HEK293T (cell line): ENCODE measurements around the gene DNASE2.

Experiments
- CTCF ChIA-PET: fragments of 350-600 bp; formaldehyde crosslinking; extraction: SDS; loops from one replicate; lab custom pipeline; 2021; ENCODE audit warnings: antibody characterized with exemption, inconsistent platforms; lab: Yijun Ruan, JAX
- POLR2A ChIA-PET: fragments of 350-600 bp; formaldehyde crosslinking; extraction: SDS; loops from one replicate; lab custom pipeline; 2020; ENCODE audit warnings: antibody characterized with exemption, inconsistent platforms; lab: Yijun Ruan, JAX
- DNase-seq: peaks from one replicate; pipeline ENCODE4 v3.0.0; 2012; ENCODE audit warnings: mixed read lengths; ENCODE audit errors: extremely low spot score
- ARNT ChIP-seq: fragments of 450-650 bp; IDR thresholded peaks from 2 replicates; pipeline ENCODE4 v1.6.1; 2017; ENCODE audit warnings: mild to moderate bottlenecking
- BHLHE40 ChIP-seq: fragments of 450-650 bp; IDR thresholded peaks from 2 replicates; pipeline ENCODE4 v1.6.1; 2016; ENCODE audit warnings: mild to moderate bottlenecking, moderate library complexity, borderline replicate concordance
- CTBP1 ChIP-seq: fragments of 450-650 bp; IDR thresholded peaks from 2 replicates; pipeline ENCODE4 v1.6.1; 2016; ENCODE audit warnings: borderline replicate concordance
- ELF4 ChIP-seq: fragments of 450-650 bp; IDR thresholded peaks from 2 replicates; pipeline ENCODE4 v1.6.1; 2017; ENCODE audit warnings: antibody characterized with exemption
- FOXA1 ChIP-seq: fragments of 450-650 bp; IDR thresholded peaks from 2 replicates; pipeline ENCODE4 v1.6.1; 2016; ENCODE audit warnings: mild to moderate bottlenecking
- FOXK2 ChIP-seq: fragments of 450-650 bp; IDR thresholded peaks from 2 replicates; pipeline ENCODE4 v1.6.1; 2016; ENCODE audit warnings: mild to moderate bottlenecking
- FOXM1 ChIP-seq: fragments of 450-650 bp; IDR thresholded peaks from 2 replicates; pipeline ENCODE4 v1.6.1; 2017; ENCODE audit warnings: mild to moderate bottlenecking, borderline replicate concordance
- HDGF ChIP-seq: fragments of 450-650 bp; IDR thresholded peaks from 2 replicates; pipeline ENCODE4 v1.6.1; 2017; ENCODE audit warnings: antibody characterized with exemption, borderline replicate concordance
- LEF1 ChIP-seq: fragments of 450-650 bp; IDR thresholded peaks from 2 replicates; pipeline ENCODE4 v1.6.1; 2017; ENCODE audit warnings: mild to moderate bottlenecking, borderline replicate concordance
- NFRKB ChIP-seq: fragments of 450-650 bp; IDR thresholded peaks from 2 replicates; pipeline ENCODE4 v1.6.1; 2016; ENCODE audit warnings: mild to moderate bottlenecking, moderate library complexity
- SP1 ChIP-seq: fragments of 450-650 bp; IDR thresholded peaks from 2 replicates; pipeline ENCODE4 v1.6.1; 2017
- SUZ12 ChIP-seq: fragments of 450-650 bp; IDR thresholded peaks from 2 replicates; pipeline ENCODE4 v1.6.1; 2016; ENCODE audit warnings: mild to moderate bottlenecking
- TARDBP ChIP-seq: fragments of 450-650 bp; IDR thresholded peaks from 2 replicates; pipeline ENCODE4 v1.6.1; 2016
- ZNF384 ChIP-seq: fragments of 450-650 bp; IDR thresholded peaks from 2 replicates; pipeline ENCODE4 v1.6.1; 2016
- TF ChIP-seq, protein P1 (sequence below): fragments of 450-650 bp; IDR thresholded peaks from 2 replicates; pipeline ENCODE4 v1.6.1; 2016

Gene DNASE2

DNA sequence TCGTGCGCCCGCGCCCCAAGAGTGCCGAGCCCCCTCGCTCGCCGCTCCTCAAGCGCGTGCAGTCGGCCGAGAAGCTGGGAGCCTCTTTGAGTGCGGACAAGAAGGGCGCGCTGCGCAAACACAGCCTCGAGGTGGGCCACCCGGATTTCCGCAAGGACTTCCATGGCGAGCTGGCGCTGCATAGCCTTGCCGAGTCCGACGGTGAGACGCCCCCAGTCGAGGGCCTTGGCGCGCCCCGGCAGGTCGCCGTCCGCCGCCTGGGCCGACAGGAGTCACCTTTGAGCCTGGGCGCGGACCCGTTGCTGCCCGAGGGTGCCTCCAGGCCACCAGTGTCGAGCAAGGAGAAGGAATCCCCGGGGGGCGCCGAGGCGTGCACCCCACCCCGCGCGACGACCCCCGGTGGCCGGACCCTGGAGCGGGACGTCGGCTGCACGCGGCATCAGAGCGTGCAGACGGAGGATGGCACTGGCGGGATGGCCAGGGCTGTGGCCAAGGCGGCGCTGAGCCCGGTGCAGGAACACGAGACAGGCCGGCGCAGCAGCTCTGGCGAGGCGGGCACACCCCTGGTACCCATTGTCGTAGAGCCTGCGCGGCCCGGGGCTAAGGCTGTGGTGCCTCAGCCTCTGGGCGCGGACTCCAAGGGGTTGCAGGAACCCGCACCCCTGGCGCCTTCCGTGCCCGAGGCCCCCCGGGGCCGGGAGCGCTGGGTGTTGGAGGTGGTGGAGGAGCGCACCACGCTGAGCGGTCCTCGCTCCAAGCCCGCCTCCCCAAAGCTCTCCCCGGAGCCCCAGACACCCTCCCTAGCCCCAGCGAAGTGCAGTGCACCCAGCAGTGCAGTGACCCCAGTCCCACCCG, 7.1 kb downstream of the DNASE2 start:
- TF ChIP-seq ARNT (no peak), CTBP1 (no peak), LEF1 (no peak), FOXM1 (no peak), NFRKB (no peak), ELF4 (no peak), BHLHE40 (no peak)
- TF ChIP-seq, protein P1, sequence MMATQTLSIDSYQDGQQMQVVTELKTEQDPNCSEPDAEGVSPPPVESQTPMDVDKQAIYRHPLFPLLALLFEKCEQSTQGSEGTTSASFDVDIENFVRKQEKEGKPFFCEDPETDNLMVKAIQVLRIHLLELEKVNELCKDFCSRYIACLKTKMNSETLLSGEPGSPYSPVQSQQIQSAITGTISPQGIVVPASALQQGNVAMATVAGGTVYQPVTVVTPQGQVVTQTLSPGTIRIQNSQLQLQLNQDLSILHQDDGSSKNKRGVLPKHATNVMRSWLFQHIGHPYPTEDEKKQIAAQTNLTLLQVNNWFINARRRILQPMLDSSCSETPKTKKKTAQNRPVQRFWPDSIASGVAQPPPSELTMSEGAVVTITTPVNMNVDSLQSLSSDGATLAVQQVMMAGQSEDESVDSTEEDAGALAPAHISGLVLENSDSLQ, result no peak
- DNase-seq, result no peak
- ChIA-PET POLR2A (interaction anchor here (2.0 kb wide), 1 partner anchor 7 kb away, joined by 10 read pairs; the partner anchor contains the start of gene DNASE2), CTCF (no interaction called here)

DNA sequence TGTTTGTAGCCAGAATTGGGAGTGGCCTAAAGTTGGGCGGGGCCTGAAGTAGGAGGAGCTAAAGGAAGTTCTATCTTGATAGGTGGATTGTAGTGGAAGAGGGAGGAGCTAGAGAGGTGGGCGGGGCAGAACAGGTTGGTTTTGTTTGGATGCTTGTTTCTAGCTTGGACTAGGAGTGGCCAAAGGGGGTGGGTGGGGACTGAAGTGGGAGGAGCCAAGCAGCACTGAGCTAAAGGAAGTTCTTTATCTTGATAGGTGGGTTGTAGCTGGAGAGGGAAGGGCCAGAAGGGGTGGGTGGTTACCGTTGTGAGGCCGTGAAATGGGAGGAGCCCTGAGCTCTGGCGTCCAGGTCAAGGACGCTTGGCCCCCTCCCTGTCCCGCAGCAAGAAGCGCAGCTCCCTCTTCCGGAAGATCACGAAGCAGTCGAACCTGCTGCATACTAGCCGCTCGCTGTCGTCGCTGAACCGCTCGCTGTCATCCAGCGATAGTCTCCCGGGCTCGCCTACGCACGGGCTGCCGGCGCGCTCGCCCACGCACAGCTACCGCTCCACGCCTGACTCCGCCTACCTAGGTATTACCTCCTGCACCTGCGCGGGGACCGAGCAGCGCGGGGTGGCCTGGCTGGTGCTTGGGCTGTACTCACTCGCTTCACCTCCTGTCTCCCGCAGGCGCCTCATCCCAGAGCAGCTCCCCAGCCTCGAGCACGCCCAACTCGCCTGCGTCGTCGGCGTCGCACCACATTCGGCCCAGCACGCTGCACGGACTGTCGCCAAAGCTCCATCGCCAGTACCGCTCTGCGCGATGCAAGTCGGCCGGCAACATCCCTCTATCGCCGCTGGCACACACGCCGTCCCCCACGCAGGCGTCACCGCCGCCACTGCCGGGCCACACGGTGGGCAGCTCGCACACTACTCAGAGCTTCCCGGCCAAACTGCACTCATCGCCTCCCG, 8.0 kb downstream of the DNASE2 start:
- ChIA-PET POLR2A (interaction anchor here (0.7 to 2.0 kb wide), 3 partner anchors 8 to 192 kb away, joined by 3 to 10 read pairs (median 4); partner anchors contain the start of genes DNASE2 and GCDH), CTCF (no interaction called here)
- TF ChIP-seq ARNT (no peak), SP1 (peak; percentile 31; the same call in 1 of the 2 replicates), HDGF (no peak)
- DNase-seq, result peak; percentile 66

GRCh38 chr19:12872255-12872654, 9.0 kb downstream of the DNASE2 start:
- ChIA-PET POLR2A (interaction anchor here (1.0 to 2.0 kb wide), 2 partner anchors 9 to 19 kb away, joined by 4 to 10 read pairs; partner anchors contain the start of genes DNASE2 and GCDH), CTCF (interaction anchor here (0.6 kb wide), 1 partner anchor 21 kb away, joined by 3 read pairs; no protein-coding TSS in a partner anchor)
- TF ChIP-seq SP1 (no peak), TARDBP (no peak), FOXK2 (no peak), HDGF (no peak), LEF1 (no peak), ARNT (no peak), FOXA1 (no peak), BHLHE40 (no peak), SUZ12 (no peak), FOXM1 (no peak), NFRKB (no peak), CTBP1 (no peak)
- TF ChIP-seq, protein P1, result no peak
- DNase-seq, result no peak

- ChIA-PET CTCF (no interaction called here), POLR2A (no interaction called here)
- no peak for TF ChIP-seq NFRKB
- TF ChIP-seq, protein P1, result no peak
- TF ChIP-seq ZNF384, result peak; percentile 63
- no peak for TF ChIP-seq FOXM1
Observed at GRCh38 chr19:12871681-12872080, 9.6 kb downstream of the DNASE2 start.

GRCh38 chr19:12868540-12869112, 12.6 kb downstream of the DNASE2 start:
- no peak for TF ChIP-seq FOXA1
- TF ChIP-seq, protein P1, result peak; percentile 97
- no peak for TF ChIP-seq HDGF
- CTCF ChIA-PET, result no interaction called here
- no peak for DNase-seq
- POLR2A ChIA-PET, result no interaction called here

More at GRCh38 chr19:12871681-12872080, 9.6 kb downstream of the DNASE2 start:
- no peak for DNase-seq
